Heart left ventricle (tissue), 13 donors: ENCODE data around the gene DIP2C.

Experiments used
- CTCF ChIP-seq, 12 donors: fragments of 200-600 bp; sonication (generic) in 4 of 12; IDR thresholded peaks; one replicate each; pipeline versions ENCODE4 v1.5.0 to v1.8.0; 2018 to 2022; ENCODE audit warnings: antibody characterized with exemption in 12 of 12, mild to moderate bottlenecking in 5 of 12
- POLR2A ChIP-seq, 2 donors: fragments of 450-650 bp; IDR thresholded peaks; one replicate each; pipeline ENCODE4 v1.6.1; 2017; ENCODE audit warnings: antibody characterized with exemption in 2 of 2, mild to moderate bottlenecking in 2 of 2, moderate library complexity in 2 of 2
- donor health status: ischemic (EF 13 %, LVEDD 7.1; RV severe dilation, severe dysfunction).
- donor health status: DM: no; HTN: yes; CAD: no.
- donor health status: DM: no; HTN: no; CAD: no.
- donor health status: ischemic (EF 25% LVEDD 6.9; RV normal size, moderate dysfunction).
- donor health status: ischemic (EF 25% LVEDD 5.7; RV mildly dilated, moderate dysfunction).
- donor health status: ischemic (EF 35%, LVEDD 5.7; RV mildly dilated, moderate dysfunction).
- donor health status: nonischemic (EF 11% LVEDD 7.7; RV severe dilation, severe dysfunction).
- donor health status: DM: yes; HTN: yes; CAD: no.
- donor health status: PGD.
- donor health status: ischemic (EF 29% LVEDD 5.4; RV normal size, mild dysfunction).
- donor health status: nonischemic (EF 23%, LVEDD 6.1; RV moderate dilation, normal function).

- TF ChIP-seq POLR2A (IDR thresholded peaks at IDR 0.05) (no peak), CTCF (IDR thresholded peaks at IDR 0.05) (no peak)
These were observed 35.8 kb upstream of the DIP2C start for GRCh38 chr10:725302-725701.
